Glomerular visceral epithelial cell (primary cell): ENCODE data around the gene SMIM24.
"Not testable (repeated sequence)": the region's sequence is repeated elsewhere in the genome, so short reads cannot be mapped to it uniquely, and the experiment has no call there.

ENCODE experiments used
- DNase-seq: peaks from one replicate; pipeline ENCODE4 v3.0.0-alpha.2; 2016; ENCODE audit errors: extremely low spot score

SMIM24 gene

GRCh38 chr19:3480383-3481091 lies at the start of gene SMIM24:
SMIM24 (minus strand) TSS chr19:3480525; CDS start chr19:3480463, 62 bp downstream.
- no peak for DNase-seq

GRCh38 chr19:3529299-3529698 lies 49.0 kb upstream of the SMIM24 start:
- not testable (repeated sequence) for DNase-seq

GRCh38 chr19:3528539-3529211 lies 48.4 kb upstream of the SMIM24 start:
- no peak for DNase-seq

- no peak for DNase-seq
These were observed 47.8 kb upstream of the SMIM24 start for GRCh38 chr19:3528080-3528479.

- DNase-seq, result no peak
These were observed 47.0 kb upstream of the SMIM24 start for GRCh38 chr19:3527238-3527910.

GRCh38 chr19:3526507-3527237 lies 46.3 kb upstream of the SMIM24 start:
- DNase-seq, result no peak

- no peak for DNase-seq
These were observed 44.7 kb upstream of the SMIM24 start for GRCh38 chr19:3524904-3525451.

GRCh38 chr19:3524078-3524842 lies 43.9 kb upstream of the SMIM24 start:
- DNase-seq, result no peak

GRCh38 chr19:3523361-3524077 lies 43.2 kb upstream of the SMIM24 start:
- DNase-seq, result no peak

- DNase-seq, result no peak
These were observed 42.4 kb upstream of the SMIM24 start for GRCh38 chr19:3522421-3523360.

GRCh38 chr19:3521104-3521445 lies 40.8 kb upstream of the SMIM24 start:
- DNase-seq, result no peak

- no peak for DNase-seq
These were observed 40.1 kb upstream of the SMIM24 start for GRCh38 chr19:3520166-3521103.

GRCh38 chr19:3519126-3519525 lies 38.8 kb upstream of the SMIM24 start:
- no peak for DNase-seq

- DNase-seq, result peak; percentile 45
These were observed 38.3 kb upstream of the SMIM24 start for GRCh38 chr19:3518659-3519058.

GRCh38 chr19:3518255-3518654 lies 37.9 kb upstream of the SMIM24 start:
- no peak for DNase-seq

GRCh38 chr19:3517638-3518037 lies 37.3 kb upstream of the SMIM24 start:
- no peak for DNase-seq

GRCh38 chr19:3516675-3517207 lies 36.4 kb upstream of the SMIM24 start:
- DNase-seq, result no peak

GRCh38 chr19:3515891-3516422 lies 35.6 kb upstream of the SMIM24 start:
- no peak for DNase-seq
